Activated B cell treated with CpG ODN at 0.5 μM for 24 hours (primary cell): ENCODE results near the gene LHX3. TPM values are rescaled to one million over a fixed set of nuclear protein-coding genes. Genes with fewer than 3 reads are reported as not detected.

Source experiments
- ATAC-seq: fragments of 200-7000 bp; cut with Tn5 transposase; one replicate; pipeline ENCODE4 v1.10.0; 2021; ENCODE audit warnings: low read depth, mild to moderate bottlenecking, moderate library complexity
- CTCF ChIA-PET: fragments of 350-600 bp; sonication (Branson Sonifier 250); formaldehyde crosslinking; loops from one replicate; lab custom pipeline; 2021; ENCODE audit warnings: antibody characterized with exemption; lab: Charles Lee
- POLR2A ChIA-PET: fragments of 350-600 bp; sonication (Branson Sonifier 250); formaldehyde crosslinking; loops from one replicate; lab custom pipeline; 2021; ENCODE audit warnings: antibody characterized with exemption; lab: Charles Lee
- DNase-seq: peaks from one replicate; pipeline ENCODE4 v3.0.0; 2022
- H3K27ac Mint-ChIP-seq: one replicate; pipeline ENCODE4 v1.8.0; 2020; ENCODE audit warnings: mixed read lengths
- H3K27me3 Mint-ChIP-seq: one replicate; pipeline ENCODE4 v1.8.0; 2021; ENCODE audit warnings: mixed read lengths
- H3K36me3 Mint-ChIP-seq: one replicate; pipeline ENCODE4 v1.8.0; 2021; ENCODE audit warnings: low read depth, mixed read lengths
- H3K4me1 Mint-ChIP-seq: one replicate; pipeline ENCODE4 v1.8.0; 2021; ENCODE audit warnings: mixed read lengths
- H3K4me3 Mint-ChIP-seq: one replicate; pipeline ENCODE4 v1.8.0; 2020; ENCODE audit warnings: mild to moderate bottlenecking, mixed read lengths
- H3K9me3 Mint-ChIP-seq: one replicate; pipeline ENCODE4 v1.8.0; 2020; ENCODE audit warnings: mixed read lengths
- intact Hi-C: fragments of 100-400 bp; cut with micrococcal nuclease; formaldehyde crosslinking; loops from one replicate; pipeline ENCODE4 v1.15.1; 2024
- total RNA-seq: library from RNA; stranded (reverse); gene quantifications from 2 replicates; pipeline ENCODE4 v1.2.3, GENCODE V29; 2022
- TF ChIP-seq, protein P1 (sequence below): fragments of 200-600 bp; IDR thresholded peaks from one replicate; pipeline ENCODE4 v1.8.0; 2022; ENCODE audit warnings: antibody characterized with exemption, mild to moderate bottlenecking

Gene LHX3
- total RNA-seq, 1 donor from 2014 or later: not detected

GRCh38 chr9:136171801-136172411, 33.0 kb downstream of the LHX3 start:
- ATAC-seq: no peak
- H3K4me3 Mint-ChIP-seq: no peak overlapping the region
- H3K36me3 Mint-ChIP-seq: no peaks in the 10 kb centered on the region
- POLR2A ChIA-PET: interaction anchor here (1.4 kb wide), 1 partner anchor 68 kb away, joined by 3 read pairs; no protein-coding TSS in a partner anchor
- TF ChIP-seq, protein P1, sequence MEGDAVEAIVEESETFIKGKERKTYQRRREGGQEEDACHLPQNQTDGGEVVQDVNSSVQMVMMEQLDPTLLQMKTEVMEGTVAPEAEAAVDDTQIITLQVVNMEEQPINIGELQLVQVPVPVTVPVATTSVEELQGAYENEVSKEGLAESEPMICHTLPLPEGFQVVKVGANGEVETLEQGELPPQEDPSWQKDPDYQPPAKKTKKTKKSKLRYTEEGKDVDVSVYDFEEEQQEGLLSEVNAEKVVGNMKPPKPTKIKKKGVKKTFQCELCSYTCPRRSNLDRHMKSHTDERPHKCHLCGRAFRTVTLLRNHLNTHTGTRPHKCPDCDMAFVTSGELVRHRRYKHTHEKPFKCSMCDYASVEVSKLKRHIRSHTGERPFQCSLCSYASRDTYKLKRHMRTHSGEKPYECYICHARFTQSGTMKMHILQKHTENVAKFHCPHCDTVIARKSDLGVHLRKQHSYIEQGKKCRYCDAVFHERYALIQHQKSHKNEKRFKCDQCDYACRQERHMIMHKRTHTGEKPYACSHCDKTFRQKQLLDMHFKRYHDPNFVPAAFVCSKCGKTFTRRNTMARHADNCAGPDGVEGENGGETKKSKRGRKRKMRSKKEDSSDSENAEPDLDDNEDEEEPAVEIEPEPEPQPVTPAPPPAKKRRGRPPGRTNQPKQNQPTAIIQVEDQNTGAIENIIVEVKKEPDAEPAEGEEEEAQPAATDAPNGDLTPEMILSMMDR: no peak
- peaks cover 6% of the 10 kb centered on the region for H3K4me1 Mint-ChIP-seq
- peaks cover 16% of the 10 kb centered on the region for H3K27me3 Mint-ChIP-seq
- intact Hi-C loops: no loop called here
- no peaks in the 10 kb centered on the region for H3K9me3 Mint-ChIP-seq
- H3K27ac Mint-ChIP-seq: no peak overlapping the region
- no peak for DNase-seq
- CTCF ChIA-PET: interaction anchor here (1.6 to 5.7 kb wide), 4 partner anchors 71 to 111 kb away, joined by 8 to 50 read pairs (median 16); no protein-coding TSS in a partner anchor

DNA sequence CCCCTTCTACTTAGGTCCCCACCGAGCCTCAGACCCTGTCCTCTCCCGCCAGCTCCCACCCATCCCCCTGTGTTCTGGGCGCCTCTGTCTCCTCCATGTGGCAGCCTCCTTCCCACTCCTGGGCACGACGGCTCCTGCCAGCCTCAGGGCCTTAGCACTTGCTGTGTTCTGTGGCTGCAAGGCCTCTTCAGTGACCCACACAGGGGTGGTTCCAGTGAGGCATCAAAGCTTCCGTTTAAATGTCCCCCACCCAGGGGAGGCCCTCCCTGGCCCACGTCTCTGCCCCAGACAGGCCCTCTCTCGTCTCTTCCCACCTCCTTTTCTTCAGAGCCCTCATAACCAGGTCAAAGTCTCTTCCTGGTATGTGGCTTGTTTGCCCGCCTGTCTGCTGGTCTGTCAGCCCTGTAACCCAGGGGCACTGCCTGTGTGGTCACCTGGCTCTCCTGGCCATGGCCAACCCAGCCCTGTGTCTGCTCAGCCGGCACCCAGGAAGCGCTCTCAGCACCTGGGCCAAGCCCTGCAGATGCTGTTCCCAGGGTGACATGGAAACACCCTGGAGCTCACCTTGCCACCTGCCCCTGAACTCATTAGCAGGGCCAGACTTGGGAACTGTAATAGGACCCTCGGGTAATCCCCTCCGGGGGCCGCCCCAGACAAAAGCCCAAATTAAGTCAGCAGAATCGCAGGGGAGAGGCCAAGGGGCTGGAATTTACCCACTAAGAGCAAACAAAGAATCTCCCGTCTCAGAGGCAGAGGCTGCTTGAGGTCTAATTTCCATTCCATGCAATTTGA, 33.7 kb downstream of the LHX3 start:
- intact Hi-C loops: no loop called here
- Mint-ChIP-seq H3K27ac (no peak overlapping the region), H3K27me3 (peaks cover 16% of the 10 kb centered on the region), H3K4me3 (no peak overlapping the region), H3K9me3 (no peaks in the 10 kb centered on the region), H3K4me1 (peaks cover 6% of the 10 kb centered on the region), H3K36me3 (no peaks in the 10 kb centered on the region)
- TF ChIP-seq, protein P1: no peak
- ChIA-PET CTCF (interaction anchor here (0.6 to 5.7 kb wide), 13 partner anchors 7 to 116 kb away, joined by 3 to 50 read pairs (median 4); no protein-coding TSS in a partner anchor), POLR2A (interaction anchor here (1.3 to 1.8 kb wide), 3 partner anchors 69 to 112 kb away, joined by 3 to 10 read pairs (median 7); no protein-coding TSS in a partner anchor)
- no peak for ATAC-seq
- no peak for DNase-seq

GRCh38 chr9:136170006-136170901, 34.7 kb downstream of the LHX3 start:
- Mint-ChIP-seq H3K4me1 (peaks cover 6% of the 10 kb centered on the region), H3K4me3 (no peak overlapping the region), H3K27ac (no peak overlapping the region), H3K36me3 (no peaks in the 10 kb centered on the region), H3K27me3 (peaks cover 16% of the 10 kb centered on the region), H3K9me3 (no peaks in the 10 kb centered on the region)
- CTCF ChIA-PET: interaction anchor here (0.6 to 5.7 kb wide), 13 partner anchors 8 to 117 kb away, joined by 3 to 50 read pairs (median 4); no protein-coding TSS in a partner anchor
- DNase-seq (peak; percentile 70), ATAC-seq (peak; percentile 99)
- POLR2A ChIA-PET: interaction anchor here (1.3 to 1.8 kb wide), 4 partner anchors 70 to 113 kb away, joined by 3 to 10 read pairs (median 6); no protein-coding TSS in a partner anchor
- TF ChIP-seq, protein P1: peak; percentile 33
- intact Hi-C loops: loop anchor here (1.0 kb wide), 4 partner anchors 56 to 113 kb away; no protein-coding TSS in a partner anchor

GRCh38 chr9:136169495-136169894, 35.4 kb downstream of the LHX3 start:
- POLR2A ChIA-PET: interaction anchor here (1.5 to 1.8 kb wide), 2 partner anchors 74 to 98 kb away, joined by 4 to 10 read pairs; no protein-coding TSS in a partner anchor
- no peaks in the 10 kb centered on the region for H3K36me3 Mint-ChIP-seq
- no peak overlapping the region for H3K4me3 Mint-ChIP-seq
- ATAC-seq (no peak), DNase-seq (no peak)
- H3K4me1 Mint-ChIP-seq: peaks cover 6% of the 10 kb centered on the region
- CTCF ChIA-PET: interaction anchor here (1.1 to 5.7 kb wide), 5 partner anchors 74 to 117 kb away, joined by 3 to 50 read pairs (median 15); no protein-coding TSS in a partner anchor
- H3K27ac Mint-ChIP-seq: no peak overlapping the region
- H3K9me3 Mint-ChIP-seq: no peaks in the 10 kb centered on the region
- H3K27me3 Mint-ChIP-seq: peaks cover 20% of the 10 kb centered on the region
- intact Hi-C loops: no loop called here
- TF ChIP-seq, protein P1: no peak
